HCT116 (cell line): ENCODE measurements around the gene MAP2K1. TPM values are rescaled to one million over a fixed set of nuclear protein-coding genes. Genes with fewer than 3 reads are reported as not detected.

Experiments
- ATAC-seq: fragments of 200-7000 bp; cut with Tn5 transposase; 2 replicates; pipeline ENCODE4 v1.9.1; 2020; ENCODE audit warnings: mild to moderate bottlenecking, moderate library complexity
- BruUV-seq: library from RNA; stranded (reverse); fragments of 400-500 nt; replicated peaks from 2 replicates; lab custom pipeline; 2021; lab: Mats Ljungman, UMichigan
- CTCF ChIA-PET: fragments of 300-600 bp; sonication (Branson Sonifier 250); formaldehyde crosslinking; loops from one replicate; lab custom pipeline; 2021; ENCODE audit warnings: antibody characterized with exemption; lab: Charles Lee
- POLR2A ChIA-PET: fragments of 300-600, 350-600 bp; sonication (Branson Sonifier 250); formaldehyde crosslinking; loops from one replicate; lab custom pipeline; 2021; ENCODE audit warnings: antibody characterized with exemption; lab: Charles Lee
- RAD21 ChIA-PET, 2 experiments: fragments of 300-600 bp; sonication (Branson Sonifier 250); formaldehyde crosslinking; loops; one replicate each; lab custom pipeline; 2023; ENCODE audit warnings: low total read pairs in 2 of 2; ENCODE audit not compliant: uncharacterized antibody in 2 of 2, unreplicated experiment in 2 of 2, low non-redundant PET in 1 of 2; lab: Charles Lee
- DNase-seq: peaks from one replicate; pipeline ENCODE4 v3.0.0-alpha.2; 2010; ENCODE audit warnings: low read depth, low spot score
- H2AFZ ChIP-seq: fragments of 200-600 bp; shearing (Covaris generic), sonication (generic); 2 replicates; pipeline ENCODE4 v1.6.1; 2017; ENCODE audit warnings: low read depth, mixed run types, mixed read lengths, antibody characterized with exemption, low read length; ENCODE audit not compliant: poor library complexity, severe bottlenecking
- H3K27ac ChIP-seq: 2 replicates; pipeline ENCODE4 v1.5.1; 2012; ENCODE audit warnings: low read depth, low read length
- H3K27me3 ChIP-seq: fragments of 200-600 bp; sonication (generic); 2 replicates; pipeline ENCODE4 v1.6.1; 2016; ENCODE audit warnings: mixed run types, low read length, mixed read lengths; ENCODE audit not compliant: insufficient read depth
- H3K36me3 ChIP-seq, 2 experiments: fragments of 200-500 bp in 1 of 2; fragments of 200-600 bp in 1 of 2; sonication (Bioruptor generic) in 1 of 2; sonication (generic) in 1 of 2; 2 replicates each; pipeline versions ENCODE4 v1.5.1 to v1.6.1; 2014 to 2016; ENCODE audit warnings: low read length in 2 of 2, inconsistent platforms in 1 of 2, mixed read lengths in 1 of 2, mixed run types in 1 of 2; ENCODE audit not compliant: insufficient read depth in 2 of 2, control insufficient read depth in 1 of 2
- H3K4me1 ChIP-seq, 2 experiments: fragments of 200-600 bp in 1 of 2; sonication (generic) in 1 of 2; 2 replicates each; pipeline versions ENCODE4 v1.5.1 to v1.6.1; 2012 to 2017; ENCODE audit warnings: low read length in 2 of 2, inconsistent platforms in 1 of 2, mild to moderate bottlenecking in 1 of 2, mixed read lengths in 1 of 2, mixed run types in 1 of 2, moderate library complexity in 1 of 2; ENCODE audit not compliant: insufficient read depth in 2 of 2, control insufficient read depth in 1 of 2
- H3K4me2 ChIP-seq: fragments of 200-600 bp; sonication (generic); 2 replicates; pipeline ENCODE4 v1.6.1; 2017; ENCODE audit warnings: mixed run types, low read length, mixed read lengths
- H3K4me3 ChIP-seq, 2 experiments: fragments of 200-600 bp in 1 of 2; sonication (generic) in 1 of 2; replicated peaks in 1 of 2; 2 replicates each; pipeline ENCODE4 v1.5.1; 2011 to 2016; ENCODE audit warnings: low read length in 2 of 2, control low read depth in 1 of 2, low read depth in 1 of 2, mild to moderate bottlenecking in 1 of 2, mixed read lengths in 1 of 2, mixed run types in 1 of 2
- H3K79me2 ChIP-seq: fragments of 200-600 bp; sonication (generic); 2 replicates; pipeline ENCODE4 v1.6.1; 2017; ENCODE audit warnings: mild to moderate bottlenecking, mixed run types, low read length, moderate library complexity, mixed read lengths; ENCODE audit not compliant: insufficient read depth
- H3K9ac ChIP-seq: fragments of 200-600 bp; sonication (generic); 2 replicates; pipeline ENCODE4 v1.6.1; 2016; ENCODE audit warnings: low read length, mixed read lengths
- H3K9me2 ChIP-seq: fragments of 200-600 bp; sonication (generic), shearing (Covaris generic); 2 replicates; pipeline ENCODE4 v1.6.1; 2017; ENCODE audit warnings: mixed run types, mild to moderate bottlenecking, moderate library complexity; ENCODE audit not compliant: insufficient read depth
- H3K9me3 ChIP-seq, 2 experiments: fragments of 200-500 bp in 1 of 2; fragments of 200-600 bp in 1 of 2; sonication (Bioruptor generic) in 1 of 2; sonication (generic) in 1 of 2; 2 replicates each; pipeline ENCODE4 v1.6.1; 2014 to 2017; ENCODE audit warnings: low read length in 2 of 2, mixed read lengths in 2 of 2, inconsistent platforms in 1 of 2, low read depth in 1 of 2, mild to moderate bottlenecking in 1 of 2, mixed run types in 1 of 2, moderate library complexity in 1 of 2; ENCODE audit not compliant: control insufficient read depth in 1 of 2, insufficient read depth in 1 of 2
- H4K20me1 ChIP-seq: fragments of 200-600 bp; sonication (generic), shearing (Covaris generic); 2 replicates; pipeline ENCODE4 v1.6.1; 2017; ENCODE audit warnings: mixed run types, mild to moderate bottlenecking, moderate library complexity; ENCODE audit not compliant: insufficient read depth
- FOSL1 ChIP-seq: IDR thresholded peaks from 2 replicates; pipeline ENCODE4 v1.6.1; 2012; ENCODE audit warnings: low read depth
- POLR2A ChIP-seq: IDR thresholded peaks from 2 replicates; pipeline ENCODE4 v1.7.0; 2011; ENCODE audit warnings: borderline replicate concordance; ENCODE audit not compliant: insufficient read depth, insufficient read length; ENCODE audit errors: extremely low read depth
- RAD21 ChIP-seq: IDR thresholded peaks from 2 replicates; pipeline ENCODE4 v1.6.1; 2012; ENCODE audit warnings: low read depth, mild to moderate bottlenecking
- SP1 ChIP-seq: IDR thresholded peaks from 2 replicates; pipeline ENCODE4 v1.6.1; 2012; ENCODE audit warnings: low read depth
- ZNF274 ChIP-seq: fragments of 200-500 bp; sonication (Bioruptor generic); IDR thresholded peaks from 2 replicates; pipeline ENCODE4 v1.6.1; 2014; ENCODE audit warnings: mild to moderate bottlenecking, low read depth, low read length, inconsistent platforms
- intact Hi-C: fragments of 100-400 bp; cut with micrococcal nuclease; formaldehyde crosslinking; loops from 2 replicates; pipeline ENCODE4 v1.10.0; 2022
- total RNA-seq: library from RNA; stranded (reverse); gene quantifications from one replicate; pipeline ENCODE4 v1.2.1, GENCODE V29; 2021; ENCODE audit not compliant: unreplicated experiment
- TF ChIP-seq, protein P1 (sequence below): IDR thresholded peaks from 2 replicates; pipeline ENCODE4 v1.6.1; 2012; ENCODE audit warnings: low read depth
- TF ChIP-seq, protein P2 (sequence below): IDR thresholded peaks from 2 replicates; pipeline ENCODE4 v1.6.1; 2012
- TF ChIP-seq, protein P3 (sequence below): IDR thresholded peaks from 2 replicates; pipeline ENCODE4 v1.6.1; 2011; ENCODE audit warnings: mild to moderate bottlenecking, low read length, moderate library complexity; ENCODE audit not compliant: insufficient replicate concordance; ENCODE audit errors: extremely low read depth

Gene MAP2K1
- total RNA-seq, 1 experiment from 2014 or later = 52.3 TPM

DNA sequence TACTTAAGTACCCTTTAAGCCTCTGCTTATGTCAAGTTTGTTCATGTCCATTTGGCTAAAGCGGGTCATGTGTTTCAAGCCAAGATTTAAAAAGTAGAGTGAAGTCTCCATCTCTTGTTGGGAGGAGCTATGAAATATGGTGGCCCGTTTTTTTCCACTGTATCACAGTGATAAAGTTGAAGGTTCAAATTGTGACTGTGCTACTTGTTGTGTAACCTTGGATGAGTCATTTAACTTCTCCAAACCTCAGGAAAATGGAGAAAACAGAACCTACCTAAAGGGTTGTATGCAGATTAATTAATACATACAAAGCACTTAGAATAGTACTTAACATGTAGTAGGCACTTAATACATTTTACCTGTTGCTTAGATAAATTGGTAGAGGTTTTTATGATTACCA lies 67.4 kb downstream of the MAP2K1 start:
- Histone ChIP-seq H4K20me1 (no peaks in the 10 kb centered on the region), H3K9me3 (no peaks in the 10 kb centered on the region), H3K27ac (no peak overlapping the region), H3K4me2 (0 out of 2 replicates have a peak overlapping the region, but pooled peaks have one; percentile 18), H3K79me2 (no peaks in the 10 kb centered on the region), H3K4me1 (peaks cover 12 to 41% of the 10 kb centered on the region in 2 experiments), H3K27me3 (no peaks in the 10 kb centered on the region), H3K9me2 (no peaks in the 10 kb centered on the region), H3K36me3 (no peaks in the 10 kb centered on the region; a peak in 1 of 4 replicates), H3K4me3 (no peak overlapping the region), H2AFZ (no peak overlapping the region), H3K9ac (no peak overlapping the region)
- ATAC-seq (no peak), DNase-seq (no peak)
- RAD21 ChIA-PET = no interaction called here
- intact Hi-C loops = no loop called here
- CTCF ChIA-PET = no interaction called here
- POLR2A ChIA-PET = no interaction called here
- TF ChIP-seq, protein P1, sequence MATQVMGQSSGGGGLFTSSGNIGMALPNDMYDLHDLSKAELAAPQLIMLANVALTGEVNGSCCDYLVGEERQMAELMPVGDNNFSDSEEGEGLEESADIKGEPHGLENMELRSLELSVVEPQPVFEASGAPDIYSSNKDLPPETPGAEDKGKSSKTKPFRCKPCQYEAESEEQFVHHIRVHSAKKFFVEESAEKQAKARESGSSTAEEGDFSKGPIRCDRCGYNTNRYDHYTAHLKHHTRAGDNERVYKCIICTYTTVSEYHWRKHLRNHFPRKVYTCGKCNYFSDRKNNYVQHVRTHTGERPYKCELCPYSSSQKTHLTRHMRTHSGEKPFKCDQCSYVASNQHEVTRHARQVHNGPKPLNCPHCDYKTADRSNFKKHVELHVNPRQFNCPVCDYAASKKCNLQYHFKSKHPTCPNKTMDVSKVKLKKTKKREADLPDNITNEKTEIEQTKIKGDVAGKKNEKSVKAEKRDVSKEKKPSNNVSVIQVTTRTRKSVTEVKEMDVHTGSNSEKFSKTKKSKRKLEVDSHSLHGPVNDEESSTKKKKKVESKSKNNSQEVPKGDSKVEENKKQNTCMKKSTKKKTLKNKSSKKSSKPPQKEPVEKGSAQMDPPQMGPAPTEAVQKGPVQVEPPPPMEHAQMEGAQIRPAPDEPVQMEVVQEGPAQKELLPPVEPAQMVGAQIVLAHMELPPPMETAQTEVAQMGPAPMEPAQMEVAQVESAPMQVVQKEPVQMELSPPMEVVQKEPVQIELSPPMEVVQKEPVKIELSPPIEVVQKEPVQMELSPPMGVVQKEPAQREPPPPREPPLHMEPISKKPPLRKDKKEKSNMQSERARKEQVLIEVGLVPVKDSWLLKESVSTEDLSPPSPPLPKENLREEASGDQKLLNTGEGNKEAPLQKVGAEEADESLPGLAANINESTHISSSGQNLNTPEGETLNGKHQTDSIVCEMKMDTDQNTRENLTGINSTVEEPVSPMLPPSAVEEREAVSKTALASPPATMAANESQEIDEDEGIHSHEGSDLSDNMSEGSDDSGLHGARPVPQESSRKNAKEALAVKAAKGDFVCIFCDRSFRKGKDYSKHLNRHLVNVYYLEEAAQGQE = no peak
- TF ChIP-seq POLR2A (no peak), ZNF274 (no peak), FOSL1 (no peak), SP1 (no peak), RAD21 (no peak)
- TF ChIP-seq, protein P2, sequence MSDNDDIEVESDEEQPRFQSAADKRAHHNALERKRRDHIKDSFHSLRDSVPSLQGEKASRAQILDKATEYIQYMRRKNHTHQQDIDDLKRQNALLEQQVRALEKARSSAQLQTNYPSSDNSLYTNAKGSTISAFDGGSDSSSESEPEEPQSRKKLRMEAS = no peak
- TF ChIP-seq, protein P3, sequence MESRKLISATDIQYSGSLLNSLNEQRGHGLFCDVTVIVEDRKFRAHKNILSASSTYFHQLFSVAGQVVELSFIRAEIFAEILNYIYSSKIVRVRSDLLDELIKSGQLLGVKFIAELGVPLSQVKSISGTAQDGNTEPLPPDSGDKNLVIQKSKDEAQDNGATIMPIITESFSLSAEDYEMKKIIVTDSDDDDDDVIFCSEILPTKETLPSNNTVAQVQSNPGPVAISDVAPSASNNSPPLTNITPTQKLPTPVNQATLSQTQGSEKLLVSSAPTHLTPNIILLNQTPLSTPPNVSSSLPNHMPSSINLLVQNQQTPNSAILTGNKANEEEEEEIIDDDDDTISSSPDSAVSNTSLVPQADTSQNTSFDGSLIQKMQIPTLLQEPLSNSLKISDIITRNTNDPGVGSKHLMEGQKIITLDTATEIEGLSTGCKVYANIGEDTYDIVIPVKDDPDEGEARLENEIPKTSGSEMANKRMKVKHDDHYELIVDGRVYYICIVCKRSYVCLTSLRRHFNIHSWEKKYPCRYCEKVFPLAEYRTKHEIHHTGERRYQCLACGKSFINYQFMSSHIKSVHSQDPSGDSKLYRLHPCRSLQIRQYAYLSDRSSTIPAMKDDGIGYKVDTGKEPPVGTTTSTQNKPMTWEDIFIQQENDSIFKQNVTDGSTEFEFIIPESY = no peak
- BruUV-seq = no TSS peak
